ENCODE results near the gene PROM1.

Gene PROM1

GRCh38 chr4:15936495-15936894 is 147.3 kb downstream of the PROM1 start:
- no peak for DNase-seq

- no peak for DNase-seq
Measured at GRCh38 chr4:15935504-15936402, 148.1 kb downstream of the PROM1 start.

GRCh38 chr4:15934259-15934658 is 149.6 kb downstream of the PROM1 start:
- no peak for DNase-seq

- no peak for DNase-seq
Measured at GRCh38 chr4:15931451-15932210, 152.2 kb downstream of the PROM1 start.

- no peak for DNase-seq
Measured at GRCh38 chr4:15930314-15930713, 153.5 kb downstream of the PROM1 start.

- DNase-seq, result no peak
Measured at GRCh38 chr4:15929540-15929939, 154.3 kb downstream of the PROM1 start.

- no peak for DNase-seq
Measured at GRCh38 chr4:15928883-15929282, 154.9 kb downstream of the PROM1 start.

GRCh38 chr4:15926486-15926885 is 157.3 kb downstream of the PROM1 start:
- no peak for DNase-seq

- no peak for DNase-seq
Measured at GRCh38 chr4:15925830-15926229, 158.0 kb downstream of the PROM1 start.

- DNase-seq, result no peak
Measured at GRCh38 chr4:15921592-15921932, 162.3 kb downstream of the PROM1 start.

- DNase-seq, result no peak
Measured at GRCh38 chr4:15920723-15921591, 162.9 kb downstream of the PROM1 start.

GRCh38 chr4:15918484-15919129 is 165.2 kb downstream of the PROM1 start:
- no peak for DNase-seq
